ENCODE measurements around the gene ZNF492. TPM values are rescaled to one million over a fixed set of nuclear protein-coding genes. Genes with fewer than 3 reads are reported as not detected.

ZNF492 gene
- total RNA-seq: under 0.01 and 0.34 TPM in 2 replicates

GRCh38 chr19:22633706-22634449 lies at the start of gene ZNF492:
Gene ZNF492, plus strand, starts transcription at chr19:22634324. Its CDS starts 19,076 bp downstream, at chr19:22653400.

Other genes starting within 250 kb of the ZNF492 start
- gene ZNF98, start 212.0 kb upstream of the ZNF492 start, total RNA-seq: not detected in 2 replicates
- gene ZNF99, start 149.8 kb downstream of the ZNF492 start, total RNA-seq: not detected in 2 replicates
- not detected in 2 replicates for gene ZNF723, start 198.0 kb downstream of the ZNF492 start, total RNA-seq